ENCODE results near the gene IGF2BP3.

IGF2BP3 gene

GRCh38 chr7:23377134-23377533, 93.2 kb downstream of the IGF2BP3 start:
- DNase-seq (ENCODE audit: low read depth in 2 of 2), result no peak

DNA sequence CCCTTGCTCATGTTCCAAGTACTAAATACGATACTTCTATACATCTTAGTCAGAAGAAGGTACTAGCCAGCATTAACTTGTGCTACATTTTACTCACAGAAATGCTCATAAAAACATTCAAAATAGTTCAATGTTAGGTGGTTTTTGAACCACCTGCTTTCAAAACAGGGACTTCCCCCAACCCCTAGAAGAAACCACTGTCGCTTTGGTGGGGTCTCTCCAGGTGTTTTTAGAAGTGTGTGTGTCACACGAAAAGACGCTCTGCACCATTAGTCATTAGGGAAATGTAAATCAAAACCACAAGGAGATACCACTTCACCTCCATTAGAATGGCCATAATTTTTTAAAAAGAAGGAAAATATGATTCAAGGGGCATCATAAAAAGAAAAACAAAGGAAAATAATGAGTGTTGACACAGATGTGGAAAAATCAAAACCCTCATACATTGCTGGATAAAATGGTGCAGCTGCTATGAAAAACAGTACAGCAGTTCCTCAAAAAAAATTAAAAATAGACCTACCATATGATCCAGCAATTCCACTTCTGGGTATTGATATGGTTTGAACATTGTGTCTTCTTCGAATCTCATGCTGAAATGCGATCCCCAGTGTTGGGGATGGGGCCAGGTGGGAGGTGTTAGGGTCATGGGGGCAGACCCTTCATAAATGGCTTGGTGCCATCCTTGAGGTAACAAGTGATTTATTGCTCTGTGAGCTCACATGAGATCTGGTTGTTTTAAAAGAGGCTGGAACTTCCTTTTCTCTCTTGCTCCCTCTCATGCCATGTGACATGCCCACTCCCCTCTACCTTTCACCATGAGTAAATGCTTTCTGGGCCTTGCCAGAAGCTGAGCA, 96.9 kb downstream of the IGF2BP3 start:
- peak; percentile 15 to 53 for DNase-seq (ENCODE audit: low read depth in 2 of 2)

DNA sequence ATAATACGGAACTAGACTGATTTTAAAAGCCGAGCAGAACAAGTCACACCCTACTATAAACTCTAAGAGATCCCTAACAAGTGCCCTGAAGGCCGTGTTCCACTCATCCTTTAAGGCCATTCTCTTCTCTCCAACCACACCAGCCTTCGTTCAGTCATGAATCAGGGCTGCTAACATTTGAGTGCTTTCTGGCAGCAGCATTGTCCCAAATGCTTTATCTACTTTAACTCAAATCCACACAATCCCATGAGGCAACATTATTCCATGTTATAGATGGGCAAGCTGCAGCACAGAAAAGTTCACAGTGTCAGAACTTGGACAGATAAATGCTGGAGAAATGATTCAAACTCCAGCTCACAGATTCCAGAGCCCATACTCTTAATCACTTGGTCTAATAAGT, 97.7 kb downstream of the IGF2BP3 start:
- DNase-seq (ENCODE audit: low read depth in 2 of 2), result no peak

DNA sequence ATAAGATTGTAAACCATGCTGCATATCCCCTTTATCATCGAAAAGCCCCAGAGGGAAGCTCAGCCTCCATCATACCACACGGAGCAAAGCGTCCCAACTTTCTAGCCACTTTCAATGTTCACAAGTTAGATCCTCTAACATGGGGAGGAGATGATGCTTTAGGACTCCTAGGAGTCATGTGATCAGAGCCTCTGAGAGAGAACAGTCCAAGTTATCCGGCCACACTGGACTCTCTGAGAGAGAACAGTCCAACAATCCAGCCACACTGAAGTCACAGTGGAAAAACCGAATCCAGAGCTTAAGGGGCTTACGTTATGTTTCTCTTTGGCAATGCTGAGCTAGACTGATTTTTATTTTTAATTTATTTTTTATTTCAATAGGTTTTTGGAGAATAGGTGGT, 98.6 kb downstream of the IGF2BP3 start:
- DNase-seq (ENCODE audit: low read depth in 2 of 2), result no peak

DNA sequence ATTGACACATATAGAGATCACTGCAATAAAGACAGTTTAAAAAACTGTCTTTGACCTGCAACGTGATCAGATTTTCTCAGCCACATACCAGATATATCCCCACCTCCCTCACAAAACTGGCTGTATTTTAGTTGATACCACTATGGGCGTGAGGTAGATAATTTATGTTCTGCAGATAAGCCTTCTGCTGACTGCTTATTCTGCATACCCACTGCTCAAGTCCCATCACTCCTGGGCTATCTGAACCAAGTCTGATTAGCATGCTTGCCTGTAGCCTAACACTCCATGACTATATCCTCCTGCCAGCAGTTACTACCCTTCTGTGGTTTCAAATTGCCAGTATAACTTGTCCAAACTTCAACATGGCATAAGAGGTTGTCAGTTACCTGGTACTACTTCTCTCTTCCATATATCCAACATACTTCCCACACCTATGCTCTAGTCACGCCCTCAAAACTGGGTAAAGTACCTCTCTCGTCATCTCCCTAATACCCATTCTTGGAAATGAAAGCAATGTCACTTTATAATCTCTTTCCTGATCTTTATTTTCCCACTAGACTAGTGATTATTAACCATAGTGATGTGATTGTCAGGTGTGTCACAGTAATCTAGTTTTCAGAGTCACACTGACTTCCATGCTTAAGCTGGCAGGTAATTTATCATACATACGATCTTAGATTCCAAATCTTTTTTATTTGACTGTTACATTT, 100.4 kb downstream of the IGF2BP3 start:
- no peak for DNase-seq (ENCODE audit: low read depth in 2 of 2)

DNA sequence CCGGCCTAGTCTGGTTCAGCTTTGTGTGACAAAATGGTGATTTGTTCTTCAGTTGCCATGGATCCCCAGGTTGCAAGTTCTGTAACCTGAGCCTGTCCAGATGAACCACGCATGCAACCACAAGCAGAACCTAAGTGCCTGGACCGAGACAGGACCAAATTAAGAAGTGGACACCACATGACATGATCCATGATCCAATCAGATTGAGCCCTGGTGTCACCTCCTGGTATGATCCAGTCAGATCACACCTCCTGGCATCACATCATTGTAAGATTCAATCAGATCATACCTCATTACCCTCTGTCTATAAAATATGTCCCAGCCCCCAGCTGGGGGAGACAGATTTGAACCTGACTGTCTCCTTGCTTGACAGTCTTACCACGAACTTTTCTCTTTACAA, 101.2 kb downstream of the IGF2BP3 start:
- DNase-seq (ENCODE audit: low read depth in 2 of 2), result no peak

- DNase-seq (ENCODE audit: low read depth in 2 of 2), result no peak
Measured at GRCh38 chr7:23358152-23358674, 112.1 kb downstream of the IGF2BP3 start.

DNA sequence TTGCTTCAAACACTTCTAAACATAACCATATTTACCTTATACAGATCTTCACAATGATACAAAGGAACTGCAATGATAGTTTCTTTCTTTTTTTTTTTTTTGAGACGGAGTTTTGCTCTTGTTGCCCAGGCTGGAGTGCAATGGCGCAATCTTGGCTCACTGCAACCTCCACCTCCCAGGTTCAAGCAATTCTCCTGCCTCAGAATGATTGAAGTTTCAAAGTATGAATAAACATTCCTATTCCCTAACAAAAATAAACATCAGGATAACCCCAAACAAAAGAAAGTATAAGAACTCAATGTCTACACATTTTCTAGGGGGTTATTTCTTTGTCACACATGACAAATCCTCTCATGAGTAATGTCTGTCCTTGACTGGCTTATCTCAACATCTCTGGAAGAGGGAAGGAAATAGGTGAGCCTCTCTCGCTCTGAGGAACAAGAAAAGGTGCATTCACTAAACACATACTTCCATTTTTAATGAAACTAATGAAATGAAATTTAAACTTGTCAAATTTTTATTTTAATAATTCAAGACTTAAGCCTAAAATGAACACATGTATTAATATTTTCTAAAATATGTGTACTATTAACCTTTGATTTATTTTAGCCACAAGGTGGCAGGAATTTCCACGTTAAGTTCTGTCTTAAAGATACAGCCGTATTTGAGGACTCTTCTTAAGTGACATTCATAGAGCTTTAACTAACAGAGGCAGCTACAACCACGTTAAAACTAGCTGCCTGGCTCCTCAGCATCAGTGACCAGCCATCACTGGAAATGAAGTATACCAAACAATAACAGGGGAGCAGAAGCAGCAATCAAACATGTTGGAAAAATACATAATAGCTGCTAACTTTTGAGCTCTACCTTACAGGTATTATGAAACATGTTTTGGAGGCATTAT, 112.8 kb downstream of the IGF2BP3 start:
- no peak for DNase-seq (ENCODE audit: low read depth in 2 of 2)

DNA sequence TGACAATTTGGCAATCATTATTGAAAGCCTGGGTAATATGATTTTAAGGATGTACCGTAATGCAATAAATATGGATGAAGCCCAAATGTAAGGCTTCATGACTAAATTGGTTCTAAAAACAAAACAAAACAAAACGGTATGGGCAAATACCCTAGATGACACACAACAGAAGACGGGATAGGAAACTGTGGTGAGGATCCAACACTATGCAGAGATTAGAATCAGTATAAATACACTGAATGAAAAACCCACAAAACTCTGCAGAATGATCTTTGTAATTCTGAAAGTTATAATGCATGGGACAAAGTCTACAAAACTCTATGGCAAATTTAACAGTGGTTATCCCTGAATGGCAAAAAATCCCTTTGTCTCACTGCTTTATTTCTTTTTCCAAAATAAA, 113.6 kb downstream of the IGF2BP3 start:
- DNase-seq (ENCODE audit: low read depth in 2 of 2), result no peak

- DNase-seq (ENCODE audit: low read depth in 2 of 2), result no peak
Measured at GRCh38 chr7:23356168-23356567, 114.1 kb downstream of the IGF2BP3 start.

DNA sequence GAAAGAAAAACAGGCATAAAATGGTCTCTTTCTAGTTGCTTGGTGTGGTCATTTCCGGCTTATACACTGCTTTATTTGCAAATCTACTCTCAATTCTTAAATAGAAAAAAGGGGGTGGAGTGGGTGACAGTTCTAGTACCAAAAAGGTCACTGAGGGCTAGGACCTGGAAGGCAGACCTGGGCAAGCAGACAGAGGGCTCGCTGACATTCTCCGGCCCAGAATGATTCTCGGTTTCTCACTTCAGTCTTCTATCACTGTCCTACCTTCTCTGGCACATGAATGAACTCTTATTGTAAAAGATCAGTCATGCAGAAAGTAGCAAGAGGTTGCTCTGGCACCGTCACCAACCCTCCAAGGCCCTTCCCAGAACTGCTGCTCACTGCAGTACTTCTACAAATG, 117.1 kb downstream of the IGF2BP3 start:
- DNase-seq (ENCODE audit: low read depth in 2 of 2), result no peak

- no peak for DNase-seq (ENCODE audit: low read depth in 2 of 2)
Measured at GRCh38 chr7:23350466-23350865, 119.8 kb downstream of the IGF2BP3 start.

GRCh38 chr7:23349484-23350157, 120.7 kb downstream of the IGF2BP3 start:
- no peak for DNase-seq (ENCODE audit: low read depth in 2 of 2)

- no peak for DNase-seq (ENCODE audit: low read depth in 2 of 2)
Measured at GRCh38 chr7:23347682-23348180, 122.6 kb downstream of the IGF2BP3 start.

GRCh38 chr7:23347033-23347681, 123.1 kb downstream of the IGF2BP3 start:
- DNase-seq (ENCODE audit: low read depth in 2 of 2), result no peak

DNA sequence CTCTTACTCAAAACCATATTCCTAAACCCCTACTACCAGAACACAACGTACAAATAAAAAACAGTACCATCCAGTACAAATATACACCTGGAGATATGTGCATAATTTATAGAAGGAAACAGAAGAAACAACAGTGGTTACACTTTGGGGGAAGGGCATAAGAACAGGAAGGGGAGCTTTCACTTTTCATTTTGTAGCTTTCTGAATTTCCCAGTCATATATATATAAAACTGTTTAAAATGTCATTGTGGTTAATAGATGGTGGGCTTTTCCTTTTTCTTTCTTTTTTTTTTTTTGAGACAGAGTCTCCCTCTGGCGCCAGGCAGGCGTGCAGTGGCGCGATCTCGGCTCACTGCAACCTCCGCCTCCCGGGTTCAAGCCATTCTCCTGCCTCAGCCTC, 124.0 kb downstream of the IGF2BP3 start:
- no peak for DNase-seq (ENCODE audit: low read depth in 2 of 2)

DNA sequence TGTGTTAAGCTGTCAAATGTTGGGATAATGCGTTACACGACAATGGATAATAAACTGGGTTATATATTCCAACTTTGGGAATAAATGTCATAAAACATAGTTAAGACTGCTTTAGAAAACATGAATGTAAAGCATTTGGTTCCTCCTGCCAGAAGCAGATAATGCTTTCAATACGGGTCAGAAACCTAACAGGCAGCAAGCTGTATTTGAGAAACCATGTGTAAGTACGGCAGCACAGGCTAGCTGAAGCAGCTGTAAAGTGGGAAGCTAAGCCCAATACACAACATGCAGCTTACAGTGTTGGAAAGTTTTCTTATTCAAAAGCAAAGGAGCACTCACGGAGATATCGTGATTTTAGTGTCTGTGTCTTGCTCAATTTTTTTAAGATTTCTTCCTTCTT, 124.7 kb downstream of the IGF2BP3 start:
- DNase-seq (ENCODE audit: low read depth in 2 of 2), result no peak

DNA sequence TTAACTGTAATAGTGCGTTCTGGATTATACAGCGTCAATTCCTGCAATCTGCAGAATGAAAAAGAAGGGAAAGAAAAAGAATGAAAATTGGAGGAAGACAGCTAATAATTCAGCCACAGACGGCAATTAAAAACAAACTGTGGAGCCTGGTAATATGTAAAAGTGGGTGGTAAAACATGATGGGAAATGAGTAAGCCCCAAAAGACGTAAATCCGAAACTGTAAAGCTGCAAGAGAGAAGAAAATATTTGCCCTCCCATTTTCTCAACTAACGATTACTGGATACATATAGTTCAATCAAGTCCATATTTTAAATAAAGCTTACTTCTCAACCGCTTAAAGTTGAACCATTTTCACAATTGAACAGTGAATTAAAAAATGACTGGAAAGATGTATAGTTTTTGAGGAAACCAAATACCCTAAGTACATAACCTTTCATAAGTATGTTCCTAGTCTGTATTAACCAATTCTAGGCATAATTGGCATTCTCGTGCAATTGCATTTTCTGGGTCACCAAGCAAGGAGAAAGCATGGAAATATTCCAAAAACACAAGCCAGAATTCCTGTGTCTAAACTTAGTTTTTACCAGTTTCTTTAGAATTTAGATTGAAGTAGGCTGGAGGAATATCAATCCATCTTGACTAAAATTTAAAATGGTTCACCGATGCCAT, 126.3 kb downstream of the IGF2BP3 start:
- no peak for DNase-seq (ENCODE audit: low read depth in 2 of 2)

DNA sequence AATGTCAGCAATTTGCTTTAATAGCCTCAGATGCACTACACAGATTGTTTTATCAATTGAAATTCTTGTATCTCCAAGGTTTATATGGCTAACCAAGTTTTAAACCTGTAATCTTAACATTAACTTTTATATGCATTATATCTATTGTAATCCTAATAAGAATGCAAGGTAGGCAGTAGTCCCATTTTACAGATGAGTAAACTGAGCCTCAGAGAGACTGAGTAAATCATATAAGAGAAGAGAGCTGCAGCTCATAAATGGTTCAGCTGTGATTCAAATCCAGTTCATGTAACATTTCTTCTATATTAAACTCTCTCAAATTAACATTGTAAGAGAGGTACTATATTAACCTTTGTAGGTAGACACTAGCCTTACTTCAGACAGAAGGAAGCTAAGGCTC, 127.2 kb downstream of the IGF2BP3 start:
- DNase-seq (ENCODE audit: low read depth in 2 of 2), result no peak

Data from stimulated activated CD4-positive, alpha-beta T cell treated with anti-CD3 and anti-CD28 coated beads, Interleukin-4, amount 100 ng/mL, for 48 hours (primary cell).